Heart left ventricle (tissue), 16 donors: ENCODE results near the gene TBCD. TPM values are rescaled to one million over a fixed set of nuclear protein-coding genes. Genes with fewer than 3 reads are reported as not detected.

Experiments used
- ATAC-seq, 4 donors: fragments of 200-7000 bp; cut with Tn5 transposase; one replicate each; pipeline ENCODE4 v1.9.1; 2020 to 2022; ENCODE audit warnings: moderate library complexity in 4 of 4, mild to moderate bottlenecking in 3 of 4, moderate number of reproducible peaks in 1 of 4
- DNase-seq, 5 donors: peaks; one replicate each; pipeline ENCODE4 v3.0.0-alpha.2; 2020
- H3K27ac ChIP-seq, 12 donors: fragments of 200-600 bp; sonication (generic) in 4 of 12; one replicate each; pipeline versions ENCODE4 v1.5.0 to v1.8.0; 2016 to 2022; ENCODE audit warnings: mild to moderate bottlenecking in 2 of 12
- H3K27me3 ChIP-seq, 9 donors: fragments of 200-600 bp; sonication (generic) in 2 of 9; one replicate each; pipeline versions ENCODE4 v1.5.1 to v1.8.0; 2016 to 2022; ENCODE audit warnings: mild to moderate bottlenecking in 3 of 9
- H3K36me3 ChIP-seq, 9 donors: fragments of 200-600 bp; sonication (generic) in 2 of 9; one replicate each; pipeline versions ENCODE4 v1.5.0 to v1.8.0; 2018 to 2022; ENCODE audit warnings: mild to moderate bottlenecking in 2 of 9
- H3K4me1 ChIP-seq, 12 donors: fragments of 200-600 bp; sonication (generic) in 4 of 12; one replicate each; pipeline versions ENCODE4 v1.5.0 to v1.8.0; 2016 to 2022; ENCODE audit warnings: mild to moderate bottlenecking in 3 of 12
- H3K4me3 ChIP-seq, 12 donors: fragments of 200-600 bp; sonication (generic) in 4 of 12; one replicate each; pipeline versions ENCODE4 v1.5.0 to v1.8.0; 2017 to 2022; ENCODE audit warnings: mild to moderate bottlenecking in 9 of 12, moderate library complexity in 4 of 12
- H3K9me3 ChIP-seq, 12 donors: fragments of 200-600 bp; sonication (generic) in 4 of 12; one replicate each; pipeline versions ENCODE4 v1.5.0 to v1.8.0; 2016 to 2022; ENCODE audit warnings: mild to moderate bottlenecking in 1 of 12
- POLR2A ChIP-seq, 2 donors: fragments of 450-650 bp; IDR thresholded peaks; one replicate each; pipeline ENCODE4 v1.6.1; 2017; ENCODE audit warnings: antibody characterized with exemption in 2 of 2, mild to moderate bottlenecking in 2 of 2, moderate library complexity in 2 of 2
- WGBS, 4 donors: extraction: QIAGEN DNeasy Blood & Tissue Kit in 2 of 4; methylation state at CpG; one replicate each; pipeline versions ENCODE4 v1.1.5 to v1.1.7; 2013 to 2018; 5-methylcytosine and 5-hydroxymethylcytosine counted together
- intact Hi-C, 10 donors: fragments of 100-400 bp; cut with DNase I; formaldehyde crosslinking; loops; one replicate each; pipeline versions ENCODE4 v1.11.1 to v1.14.2; 2022
- polyA plus RNA-seq, 2 donors: library from polyadenylated mRNA; stranded (reverse); fragments of 200-250 nt; gene quantifications; one replicate each; pipeline ENCODE4 v1.2.3, GENCODE V29; 2013
- total RNA-seq, 9 donors: library from RNA; depleted of rRNA in 2 of 9; stranded (reverse); fragments of >200 nt in 2 of 9; fragmentation: NEBNext Ultra II Directional in 3 of 9; extraction: Animal tissue kit (Norgen Biotek cat#: 25700) in 3 of 9; gene quantifications; one replicate each; pipeline versions ENCODE4 v1.1.0 to v1.2.4, GENCODE V29; 2016 to 2023
- TF ChIP-seq, protein P1 (sequence below), 12 donors: fragments of 200-600 bp; sonication (generic) in 4 of 12; IDR thresholded peaks; one replicate each; pipeline versions ENCODE4 v1.5.0 to v1.8.0; 2018 to 2022; ENCODE audit warnings: antibody characterized with exemption in 12 of 12, mild to moderate bottlenecking in 5 of 12
- donor health status: ischemic (EF 13 %, LVEDD 7.1; RV severe dilation, severe dysfunction).
- donor health status: healthy with polysubstance abuse.
- donor health status: DM: no; HTN: yes; CAD: no.
- donor health status: DM: no; HTN: no; CAD: no.
- donor health status: ischemic (EF 25% LVEDD 6.9; RV normal size, moderate dysfunction).
- donor health status: ischemic (EF 25% LVEDD 5.7; RV mildly dilated, moderate dysfunction).
- donor health status: healthy.
- donor health status: DM: yes; HTN: yes; CAD: no.
- donor health status: ischemic (EF 35%, LVEDD 5.7; RV mildly dilated, moderate dysfunction).
- donor health status: nonischemic (EF 11% LVEDD 7.7; RV severe dilation, severe dysfunction).
- donor health status: DM: yes; HTN: yes; CAD: no.
- donor health status: PGD.
- donor health status: ischemic (EF 29% LVEDD 5.4; RV normal size, mild dysfunction).
- donor health status: nonischemic (EF 23%, LVEDD 6.1; RV moderate dilation, normal function).

The TBCD gene
- total and polyA plus RNA-seq, 11 donors: 36.9 to 98.4 (median 58.5) TPM

DNA sequence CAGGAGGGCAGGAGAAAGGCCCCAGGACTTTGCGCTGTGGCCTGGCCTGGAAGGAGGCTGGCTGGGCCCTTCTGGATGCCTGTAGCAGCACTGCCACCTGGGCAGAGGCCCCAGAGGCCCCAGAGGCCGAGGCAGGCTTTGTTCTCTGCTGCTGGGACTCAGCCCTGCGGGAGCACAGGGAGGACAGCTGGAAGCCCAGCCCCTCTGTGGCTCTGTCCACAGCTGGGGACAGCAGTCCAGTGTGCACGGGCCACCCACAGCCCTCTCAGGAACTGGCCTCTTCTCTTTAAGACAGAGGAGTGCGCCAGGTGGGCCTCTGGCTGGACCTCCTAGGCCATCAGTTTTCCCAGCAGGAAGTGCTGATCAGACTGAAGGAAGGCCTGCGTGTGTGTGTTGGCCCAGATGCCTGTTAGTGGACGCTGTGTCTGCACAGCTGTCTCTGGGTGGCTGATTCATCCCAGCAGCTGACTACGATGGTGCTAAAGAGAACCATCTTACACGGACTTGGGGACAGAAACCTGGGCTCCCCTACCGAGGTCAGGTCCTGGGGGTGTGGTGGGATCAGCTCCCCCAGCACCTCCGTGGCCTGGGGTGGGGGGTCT is 114.8 kb downstream of the TBCD start:
- Histone ChIP-seq H3K36me3 (peaks cover 0 to 21% (median 15%) of the 10 kb centered on the region in 9 donors), H3K27me3 (no peaks in the 10 kb centered on the region), H3K4me1 (peaks cover 0 to 65% (median 35%) of the 10 kb centered on the region in 12 donors), H3K27ac (peak overlapping the region in 10 of 12 donors; percentile 7 to 78 (median 43)), H3K4me3 (no peak overlapping the region), H3K9me3 (no peaks in the 10 kb centered on the region)
- peak; percentile 43 to 86 (median 70) for ATAC-seq
- WGBS, 4 donors: 40 to 80% (median 58%) methylated on average over 1 to 11 of the region's 11 CpGs
- intact Hi-C loops: no loop called here
- DNase-seq: peak in 3 of 5 donors; percentile 48 to 77 (median 68)
- TF ChIP-seq, protein P1, sequence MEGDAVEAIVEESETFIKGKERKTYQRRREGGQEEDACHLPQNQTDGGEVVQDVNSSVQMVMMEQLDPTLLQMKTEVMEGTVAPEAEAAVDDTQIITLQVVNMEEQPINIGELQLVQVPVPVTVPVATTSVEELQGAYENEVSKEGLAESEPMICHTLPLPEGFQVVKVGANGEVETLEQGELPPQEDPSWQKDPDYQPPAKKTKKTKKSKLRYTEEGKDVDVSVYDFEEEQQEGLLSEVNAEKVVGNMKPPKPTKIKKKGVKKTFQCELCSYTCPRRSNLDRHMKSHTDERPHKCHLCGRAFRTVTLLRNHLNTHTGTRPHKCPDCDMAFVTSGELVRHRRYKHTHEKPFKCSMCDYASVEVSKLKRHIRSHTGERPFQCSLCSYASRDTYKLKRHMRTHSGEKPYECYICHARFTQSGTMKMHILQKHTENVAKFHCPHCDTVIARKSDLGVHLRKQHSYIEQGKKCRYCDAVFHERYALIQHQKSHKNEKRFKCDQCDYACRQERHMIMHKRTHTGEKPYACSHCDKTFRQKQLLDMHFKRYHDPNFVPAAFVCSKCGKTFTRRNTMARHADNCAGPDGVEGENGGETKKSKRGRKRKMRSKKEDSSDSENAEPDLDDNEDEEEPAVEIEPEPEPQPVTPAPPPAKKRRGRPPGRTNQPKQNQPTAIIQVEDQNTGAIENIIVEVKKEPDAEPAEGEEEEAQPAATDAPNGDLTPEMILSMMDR (IDR thresholded peaks at IDR 0.05): no peak
- no peak for TF ChIP-seq POLR2A (IDR thresholded peaks at IDR 0.05)

DNA sequence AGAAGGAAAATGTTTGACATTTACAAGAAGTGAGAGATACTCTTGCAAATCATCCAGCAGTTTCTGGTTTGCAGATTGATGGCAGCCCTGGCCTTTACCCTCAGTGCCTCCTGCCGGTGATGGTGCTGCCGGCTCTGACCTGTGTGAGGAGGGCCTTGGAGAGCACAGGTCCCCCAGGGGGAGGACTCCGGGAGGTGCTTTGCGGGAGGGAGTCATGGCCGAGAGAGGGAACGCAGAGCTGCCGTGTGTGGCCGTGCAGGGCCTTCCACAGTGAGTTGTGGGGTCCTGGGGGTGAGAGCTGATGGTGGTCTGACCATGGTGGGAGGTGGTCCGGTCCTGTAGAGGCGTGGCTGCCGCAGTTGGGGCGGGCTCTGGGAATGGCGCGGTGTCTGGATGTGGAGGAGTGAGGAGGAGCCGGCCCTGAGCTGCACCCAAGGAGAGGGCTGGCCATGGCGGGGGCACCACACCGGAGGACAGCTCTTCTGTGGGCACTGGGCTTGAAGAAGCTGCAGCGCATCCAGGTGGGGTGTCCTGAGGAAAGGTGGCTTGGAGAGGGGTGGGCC is 116.0 kb downstream of the TBCD start:
- intact Hi-C loops: no loop called here
- WGBS, 4 donors: 91 to 96% (median 94%) methylated on average over 18 of the region's 18 CpGs
- ATAC-seq (no peak), DNase-seq (no peak)
- Histone ChIP-seq H3K27me3 (no peaks in the 10 kb centered on the region), H3K27ac (peak overlapping the region in 1 of 12 donors; percentile 49), H3K9me3 (no peaks in the 10 kb centered on the region), H3K4me3 (no peak overlapping the region), H3K36me3 (peaks cover 0 to 32% (median 15%) of the 10 kb centered on the region in 9 donors), H3K4me1 (peaks cover 0 to 74% (median 41%) of the 10 kb centered on the region in 12 donors)
- TF ChIP-seq, protein P1 (IDR thresholded peaks at IDR 0.05): no peak
- no peak for TF ChIP-seq POLR2A (IDR thresholded peaks at IDR 0.05)

DNA sequence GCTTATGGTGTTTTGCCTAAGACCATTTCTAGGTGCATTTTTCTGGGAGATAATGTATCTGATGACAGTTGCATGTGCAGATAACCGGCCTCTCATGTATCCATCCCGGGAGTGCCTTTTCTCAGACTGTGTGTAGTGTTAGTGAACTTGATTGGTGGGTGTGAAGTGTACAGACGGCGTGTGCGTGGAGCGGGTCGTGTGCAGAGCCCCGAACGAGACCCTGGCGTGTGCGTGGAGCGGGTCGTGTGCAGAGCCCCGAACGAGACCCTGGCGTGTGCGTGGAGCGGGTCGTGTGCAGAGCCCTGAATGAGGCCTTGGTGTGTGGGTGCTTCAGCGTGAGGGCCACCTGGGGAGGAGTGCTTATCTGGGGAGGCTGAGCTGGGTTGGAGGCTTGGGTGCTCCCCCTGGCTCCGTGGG is 116.9 kb downstream of the TBCD start:
- TF ChIP-seq, protein P1 (IDR thresholded peaks at IDR 0.05): no peak
- no peak for TF ChIP-seq POLR2A (IDR thresholded peaks at IDR 0.05)
- 89 to 93% (median 91%) methylated on average over 21 of the region's 21 CpGs for WGBS, 4 donors
- no peaks in the 10 kb centered on the region for H3K27me3 ChIP-seq
- peaks cover 0 to 33% (median 18%) of the 10 kb centered on the region in 9 donors for H3K36me3 ChIP-seq
- H3K9me3 ChIP-seq: no peaks in the 10 kb centered on the region
- DNase-seq (no peak), ATAC-seq (no peak)
- H3K27ac ChIP-seq: no peak overlapping the region
- no peak overlapping the region for H3K4me3 ChIP-seq
- intact Hi-C loops: no loop called here
- peaks cover 0 to 65% (median 41%) of the 10 kb centered on the region in 12 donors for H3K4me1 ChIP-seq

DNA sequence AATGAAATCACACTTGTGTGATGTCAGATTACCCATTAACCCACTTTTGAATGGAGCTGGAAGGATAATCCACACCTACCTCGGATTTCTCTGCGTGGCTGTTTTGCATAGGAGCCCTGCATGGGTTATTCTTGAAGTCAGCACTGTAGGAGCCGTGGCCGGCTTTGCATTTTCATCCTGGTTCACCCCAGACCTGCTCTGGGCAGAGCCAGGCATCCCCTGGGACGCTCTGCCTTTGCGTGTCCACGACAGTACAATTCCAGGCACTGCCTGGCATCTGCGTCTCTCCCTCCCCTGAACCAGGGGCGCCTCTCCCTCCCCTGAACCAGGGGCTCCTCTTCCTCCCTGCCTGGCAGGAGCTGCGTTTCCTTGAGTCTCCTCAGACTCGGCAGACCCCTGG is 117.7 kb downstream of the TBCD start:
- WGBS, 4 donors: 88 to 93% (median 91%) methylated on average over 11 of the region's 11 CpGs
- peak in 1 of 5 donors; percentile 15 for DNase-seq
- Histone ChIP-seq H3K27me3 (no peaks in the 10 kb centered on the region), H3K27ac (peak overlapping the region in 3 of 12 donors; percentile 26 to 77 (median 64)), H3K4me3 (no peak overlapping the region), H3K4me1 (peaks cover 0 to 57% (median 38%) of the 10 kb centered on the region in 12 donors), H3K9me3 (no peaks in the 10 kb centered on the region), H3K36me3 (peaks cover 0 to 33% (median 18%) of the 10 kb centered on the region in 9 donors)
- TF ChIP-seq POLR2A (IDR thresholded peaks at IDR 0.05): no peak
- TF ChIP-seq, protein P1 (IDR thresholded peaks at IDR 0.05): no peak
- no peak for ATAC-seq
- intact Hi-C loops: no loop called here
